PC-3 (cell line): Measurements from ENCODE around the gene GPC2. TPM values are rescaled to one million over a fixed set of nuclear protein-coding genes. Genes with fewer than 3 reads are reported as not detected.

Experiments used
- ATAC-seq: fragments of 200-7000 bp; cut with Tn5 transposase; 2 replicates; pipeline ENCODE4 v1.9.1; 2020; ENCODE audit warnings: mild to moderate bottlenecking, moderate library complexity
- BruUV-seq: library from RNA; stranded (reverse); fragments of 400-500 nt; replicated peaks from 2 replicates; lab custom pipeline; 2021; lab: Mats Ljungman, UMichigan
- CTCF ChIA-PET: fragments of 300-600 bp; sonication (Branson Sonifier 250); formaldehyde crosslinking; loops from one replicate; lab custom pipeline; 2022; ENCODE audit warnings: antibody characterized with exemption; lab: Charles Lee
- POLR2A ChIA-PET: fragments of 300-600 bp; sonication (Branson Sonifier 250); formaldehyde crosslinking; loops from one replicate; lab custom pipeline; 2022; ENCODE audit warnings: antibody characterized with exemption; ENCODE audit not compliant: unreplicated experiment; lab: Charles Lee
- DNase-seq: peaks from one replicate; pipeline ENCODE4 v3.0.0-alpha.2; 2015
- H2AFZ ChIP-seq: fragments of 300-600 bp; sonication (generic); 2 replicates; pipeline ENCODE4 v1.6.0; 2016; ENCODE audit warnings: antibody characterized with exemption, low read length
- H3F3A ChIP-seq: fragments of 300-600 bp; sonication (generic); one replicate; pipeline ENCODE4 v1.6.0; 2017; ENCODE audit warnings: antibody characterized with exemption, low read length, control low read depth, mild to moderate bottlenecking; ENCODE audit not compliant: unreplicated experiment
- H3K27ac ChIP-seq: fragments of 300-600 bp; sonication (generic); 2 replicates; pipeline ENCODE4 v1.5.1; 2016; ENCODE audit warnings: mild to moderate bottlenecking, low read length
- H3K27me3 ChIP-seq: fragments of 300-600 bp; sonication (generic); 2 replicates; pipeline ENCODE4 v1.6.1; 2016; ENCODE audit warnings: low read length, mixed read lengths
- H3K36me3 ChIP-seq: fragments of 300-600 bp; sonication (generic); 2 replicates; pipeline ENCODE4 v1.6.1; 2016; ENCODE audit warnings: low read depth, mixed run types, low read length, mixed read lengths
- H3K4me1 ChIP-seq: fragments of 300-600 bp; sonication (generic); 2 replicates; pipeline ENCODE4 v1.5.1; 2016; ENCODE audit warnings: low read length; ENCODE audit not compliant: insufficient read depth
- H3K4me2 ChIP-seq: fragments of 300-600 bp; sonication (generic); 2 replicates; pipeline ENCODE4 v1.6.0; 2016; ENCODE audit warnings: low read length
- H3K4me3 ChIP-seq: fragments of 300-600 bp; sonication (generic); 2 replicates; pipeline ENCODE4 v1.5.1; 2016; ENCODE audit warnings: mild to moderate bottlenecking, low read length, mixed read lengths
- H3K79me2 ChIP-seq: fragments of 300-600 bp; sonication (generic); 2 replicates; pipeline ENCODE4 v1.6.1; 2017; ENCODE audit warnings: low read length, mixed read lengths
- H3K9ac ChIP-seq: fragments of 300-600 bp; sonication (generic); 2 replicates; pipeline ENCODE4 v1.6.0; 2016; ENCODE audit warnings: mild to moderate bottlenecking, low read length
- H3K9me2 ChIP-seq: fragments of 300-600 bp; sonication (generic); replicated peaks from 2 replicates; pipeline ENCODE4 v1.6.1; 2016; ENCODE audit warnings: mixed run types, low read length, mixed read lengths
- H3K9me3 ChIP-seq: fragments of 300-600 bp; sonication (generic); 2 replicates; pipeline ENCODE4 v1.6.1; 2016; ENCODE audit warnings: low read length, mixed read lengths
- H4K20me1 ChIP-seq: fragments of 300-600 bp; sonication (generic); 2 replicates; pipeline ENCODE4 v1.6.1; 2016; ENCODE audit warnings: low read length, mixed read lengths
- EZH2 ChIP-seq: fragments of 300-600 bp; sonication (generic); IDR thresholded peaks from one replicate; pipeline ENCODE4 v1.6.1; 2017; ENCODE audit warnings: antibody characterized with exemption, mild to moderate bottlenecking, low read length; ENCODE audit not compliant: unreplicated experiment
- EZH2phosphoT487 ChIP-seq: fragments of 300-600 bp; sonication (generic); IDR thresholded peaks from 2 replicates; pipeline ENCODE4 v1.6.1; 2018; ENCODE audit warnings: mild to moderate bottlenecking, antibody characterized with exemption, low read length, borderline replicate concordance
- intact Hi-C: fragments of 100-400 bp; cut with micrococcal nuclease; formaldehyde crosslinking; loops from 2 replicates; pipeline ENCODE4 v1.9.0; 2023
- total RNA-seq: library from RNA; depleted of rRNA; stranded (reverse); fragments of >200 nt; gene quantifications from 2 replicates; pipeline ENCODE4 v1.2.3, GENCODE V29; 2014
- TF ChIP-seq, protein P1 (sequence below): fragments of 300-600 bp; sonication (generic); conservative IDR thresholded peaks from 2 replicates; pipeline ENCODE4 v1.5.1; 2017; ENCODE audit warnings: antibody characterized with exemption, low read depth, mild to moderate bottlenecking, low read length

Gene GPC2
- total RNA-seq, 1 experiment from 2014 or later = 1.6 TPM

DNA sequence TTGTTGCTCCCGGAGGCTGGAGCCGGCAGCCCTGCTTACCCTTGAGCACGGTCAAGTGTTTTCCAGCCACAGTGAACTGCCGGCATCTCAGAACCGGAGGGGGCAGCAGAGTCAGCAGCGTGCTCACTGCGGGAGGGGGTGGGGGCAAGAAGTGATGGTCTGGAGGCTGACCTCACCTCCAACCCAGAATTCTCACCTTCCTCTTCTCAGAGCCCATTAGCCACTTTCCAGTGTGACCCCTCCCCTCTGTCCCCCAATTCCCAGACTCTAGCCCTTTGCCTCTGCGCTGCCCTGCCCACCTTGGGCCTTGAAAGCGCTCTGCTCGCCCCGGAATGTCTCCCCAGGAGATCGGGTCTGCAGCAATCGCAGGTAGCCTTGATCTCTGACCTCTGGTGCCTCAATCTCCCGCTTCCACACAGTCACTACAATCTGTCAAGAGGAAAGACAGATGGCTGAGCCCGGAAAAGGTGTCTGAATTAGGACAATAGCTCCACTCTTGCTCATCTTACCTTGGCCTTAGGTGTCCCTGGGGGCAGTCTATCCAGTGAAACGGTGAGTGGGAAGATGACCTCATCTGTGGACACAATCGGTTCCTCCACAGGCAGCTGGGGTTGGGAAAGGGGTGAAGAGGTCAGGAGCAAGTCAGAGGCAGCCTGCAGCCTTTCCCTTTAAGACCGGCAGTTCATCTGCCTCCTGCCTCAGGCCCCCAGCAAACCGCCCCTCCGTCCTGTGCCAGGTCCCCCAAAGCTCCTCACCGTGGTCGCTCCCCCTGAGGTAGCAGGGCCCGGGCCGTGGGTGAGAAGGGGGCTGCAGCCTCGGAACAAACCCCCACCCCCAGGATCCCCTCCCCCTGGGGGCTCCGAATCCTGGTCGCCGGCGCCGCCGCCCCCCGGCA lies 19.6 kb downstream of the GPC2 start:
- Histone ChIP-seq H3K9me3 (no peaks in the 10 kb centered on the region), H4K20me1 (peaks cover 6% of the 10 kb centered on the region; the same call in 1 of the 2 replicates), H3K4me1 (peaks cover 14% of the 10 kb centered on the region), H3K4me2 (peak overlapping the region; percentile 97), H3K27ac (peak overlapping the region; percentile 31), H3K36me3 (peaks cover 10% of the 10 kb centered on the region; the same call in 1 of the 2 replicates), H3K79me2 (peaks cover 32% of the 10 kb centered on the region), H3K27me3 (no peaks in the 10 kb centered on the region), H3K9ac (peak overlapping the region; percentile 89), H3K9me2 (no peaks in the 10 kb centered on the region), H2AFZ (no peak overlapping the region), H3K4me3 (peak overlapping the region; percentile 89), H3F3A (no peaks in the 10 kb centered on the region)
- ATAC-seq = peak; percentile 45
- peak; percentile 67 for DNase-seq
- ChIA-PET CTCF (no interaction called here), POLR2A (no interaction called here)
- BruUV-seq = TSS peak; percentile 51
- no peak for TF ChIP-seq EZH2
- TF ChIP-seq, protein P1, sequence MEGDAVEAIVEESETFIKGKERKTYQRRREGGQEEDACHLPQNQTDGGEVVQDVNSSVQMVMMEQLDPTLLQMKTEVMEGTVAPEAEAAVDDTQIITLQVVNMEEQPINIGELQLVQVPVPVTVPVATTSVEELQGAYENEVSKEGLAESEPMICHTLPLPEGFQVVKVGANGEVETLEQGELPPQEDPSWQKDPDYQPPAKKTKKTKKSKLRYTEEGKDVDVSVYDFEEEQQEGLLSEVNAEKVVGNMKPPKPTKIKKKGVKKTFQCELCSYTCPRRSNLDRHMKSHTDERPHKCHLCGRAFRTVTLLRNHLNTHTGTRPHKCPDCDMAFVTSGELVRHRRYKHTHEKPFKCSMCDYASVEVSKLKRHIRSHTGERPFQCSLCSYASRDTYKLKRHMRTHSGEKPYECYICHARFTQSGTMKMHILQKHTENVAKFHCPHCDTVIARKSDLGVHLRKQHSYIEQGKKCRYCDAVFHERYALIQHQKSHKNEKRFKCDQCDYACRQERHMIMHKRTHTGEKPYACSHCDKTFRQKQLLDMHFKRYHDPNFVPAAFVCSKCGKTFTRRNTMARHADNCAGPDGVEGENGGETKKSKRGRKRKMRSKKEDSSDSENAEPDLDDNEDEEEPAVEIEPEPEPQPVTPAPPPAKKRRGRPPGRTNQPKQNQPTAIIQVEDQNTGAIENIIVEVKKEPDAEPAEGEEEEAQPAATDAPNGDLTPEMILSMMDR = 0 out of 2 replicates have a peak, but pooled peaks have one; percentile 17
- intact Hi-C loops = no loop called here

DNA sequence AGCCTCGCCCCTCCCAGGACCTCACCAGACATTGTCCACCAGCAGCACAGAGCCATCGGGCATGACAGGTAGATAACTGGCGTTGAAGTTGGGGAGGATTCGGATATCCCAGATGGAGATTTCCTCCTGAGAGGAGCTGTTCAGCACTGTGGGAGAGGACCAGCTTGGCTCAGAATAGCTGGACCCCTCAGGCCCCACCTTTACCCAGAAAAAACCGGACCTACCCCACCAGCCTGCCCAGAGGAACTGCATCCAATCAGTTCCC lies 20.2 kb downstream of the GPC2 start:
- H3K79me2 ChIP-seq = peaks cover 32% of the 10 kb centered on the region

DNA sequence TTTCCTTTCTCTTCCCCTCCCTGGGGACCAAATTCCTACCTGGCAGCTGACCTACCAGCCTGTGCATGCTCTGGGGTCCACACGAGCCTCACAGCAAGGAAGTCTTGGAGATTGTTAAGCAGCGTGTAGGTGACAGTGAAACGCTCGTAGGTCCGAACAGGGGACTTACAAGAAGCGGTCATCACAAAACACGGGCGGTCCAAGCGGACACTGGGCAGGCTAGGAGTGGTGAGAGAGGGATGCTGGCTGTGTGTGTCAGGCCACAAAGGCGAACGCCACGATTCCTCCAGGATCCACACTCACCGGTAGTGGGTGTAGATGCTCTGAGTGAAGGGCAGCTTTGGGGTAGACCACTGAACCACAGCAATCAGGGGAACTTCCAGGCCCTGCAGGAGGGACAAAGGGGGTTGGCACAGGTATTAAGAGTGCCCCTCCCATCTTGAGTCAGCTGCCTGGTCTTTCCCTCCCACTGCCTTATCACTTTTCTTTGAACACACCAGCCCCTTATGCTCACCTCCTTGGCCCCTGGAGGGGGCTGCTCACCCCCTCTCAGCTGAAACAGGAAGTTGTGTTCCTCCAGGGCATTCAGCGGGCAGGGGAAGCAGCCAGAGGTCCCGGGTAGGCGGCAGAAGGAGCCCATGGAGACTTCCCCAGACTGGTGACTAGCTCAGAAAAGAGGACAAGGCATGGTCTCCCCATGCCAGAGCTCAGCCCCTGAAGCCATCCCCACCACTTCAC lies 20.7 kb downstream of the GPC2 start:
- H3F3A ChIP-seq = no peaks in the 10 kb centered on the region
- peaks cover 10% of the 10 kb centered on the region; the same call in 1 of the 2 replicates for H3K36me3 ChIP-seq
- peaks cover 14% of the 10 kb centered on the region for H3K4me1 ChIP-seq
- H3K4me2 ChIP-seq = peak overlapping the region; percentile 97
- intact Hi-C loops = no loop called here
- peak overlapping the region; percentile 89; the same call in 1 of the 2 replicates for H3K4me3 ChIP-seq
- H3K79me2 ChIP-seq = peaks cover 32% of the 10 kb centered on the region
- no peak overlapping the region for H2AFZ ChIP-seq
- no peak for ATAC-seq
- no peaks in the 10 kb centered on the region for H3K9me2 ChIP-seq
- CTCF ChIA-PET = no interaction called here
- H3K9me3 ChIP-seq = no peaks in the 10 kb centered on the region
- no peaks in the 10 kb centered on the region for H3K27me3 ChIP-seq
- TF ChIP-seq, protein P1 = no peak
- TF ChIP-seq EZH2phosphoT487 (no peak), EZH2 (no peak)
- no peak overlapping the region for H3K9ac ChIP-seq
- DNase-seq = no peak
- POLR2A ChIA-PET = no interaction called here
- BruUV-seq = no TSS peak
- H4K20me1 ChIP-seq = peaks cover 6% of the 10 kb centered on the region; the same call in 1 of the 2 replicates
- H3K27ac ChIP-seq = no peak overlapping the region

More for the DNA sequence above, 20.2 kb downstream of the GPC2 start:
- H3K9me3 ChIP-seq = no peaks in the 10 kb centered on the region
- intact Hi-C loops = no loop called here
- H3K4me2 ChIP-seq = peak overlapping the region; percentile 97
- H3K27ac ChIP-seq = no peak overlapping the region
- ChIA-PET POLR2A (no interaction called here), CTCF (no interaction called here)
- peak overlapping the region; percentile 89; the same call in 1 of the 2 replicates for H3K4me3 ChIP-seq
- H3K9ac ChIP-seq = no peak overlapping the region
- BruUV-seq = no TSS peak
- peaks cover 6% of the 10 kb centered on the region; the same call in 1 of the 2 replicates for H4K20me1 ChIP-seq
- ATAC-seq = no peak
- peaks cover 10% of the 10 kb centered on the region; the same call in 1 of the 2 replicates for H3K36me3 ChIP-seq
- H3K27me3 ChIP-seq = no peaks in the 10 kb centered on the region
- no peak for DNase-seq
- no peaks in the 10 kb centered on the region for H3F3A ChIP-seq
- no peak overlapping the region for H2AFZ ChIP-seq
- peaks cover 14% of the 10 kb centered on the region for H3K4me1 ChIP-seq
- H3K9me2 ChIP-seq = no peaks in the 10 kb centered on the region
- TF ChIP-seq EZH2 = no peak
